GM12892 (cell line): Measurements from ENCODE around the gene GAGE12H.
"Not testable (repeated sequence)": the region's sequence is repeated elsewhere in the genome, so short reads cannot be mapped to it uniquely, and the experiment has no call there.

Experiments used
- POLR2A ChIP-seq: IDR thresholded peaks from 2 replicates; pipeline ENCODE4 v1.6.1; 2011; ENCODE audit warnings: low read depth, low read length, control low read depth
- TAF1 ChIP-seq: IDR thresholded peaks from 2 replicates; pipeline ENCODE4 v1.6.1; 2011; ENCODE audit warnings: low read depth, mild to moderate bottlenecking, control low read depth, low read length, borderline replicate concordance

DNA sequence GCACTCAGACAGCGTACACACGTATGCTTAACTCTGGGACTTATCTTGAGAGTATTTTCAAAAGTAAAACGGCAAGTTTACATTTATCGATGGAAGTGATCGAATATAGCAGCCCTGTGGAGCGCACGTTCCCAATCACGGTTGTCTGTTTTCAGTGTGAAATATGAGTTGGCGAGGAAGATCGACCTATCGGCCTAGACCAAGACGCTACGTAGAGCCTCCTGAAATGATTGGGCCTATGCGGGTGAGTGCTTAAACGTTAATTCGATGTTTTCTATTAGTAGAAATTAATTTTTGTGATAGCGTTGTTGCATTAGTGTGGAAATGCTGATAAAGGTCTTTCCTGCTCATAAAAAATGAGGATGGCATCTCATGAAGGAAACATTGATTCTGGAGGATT, 10.7 kb downstream of the GAGE12H start:
- not testable (repeated sequence) for TF ChIP-seq TAF1, POLR2A
